ENCODE data around the gene CPNE5.

The CPNE5 gene

GRCh38 chr6:36700071-36700812 is 139.0 kb downstream of the CPNE5 start:
- DNase-seq (ENCODE audit: low read depth) = no peak

DNA sequence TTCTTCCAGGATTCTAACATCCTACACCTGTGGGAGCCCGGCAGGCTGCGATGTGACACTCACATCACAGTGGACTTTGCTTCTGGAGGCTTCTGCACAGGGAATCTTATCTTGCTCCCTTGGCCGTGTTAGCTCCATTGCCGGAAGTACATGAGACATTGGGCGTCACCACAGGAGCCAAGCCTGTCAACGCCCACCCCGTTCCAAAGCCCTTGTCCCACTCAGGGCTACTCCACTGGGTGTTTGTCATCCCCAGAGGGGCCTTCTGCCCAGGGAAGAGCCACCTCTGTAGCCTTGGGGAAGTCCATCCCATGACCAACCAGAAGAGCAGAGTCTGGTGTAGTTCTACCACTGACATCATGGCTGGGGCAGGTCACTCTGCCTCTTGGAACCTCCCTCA is 139.9 kb downstream of the CPNE5 start:
- DNase-seq (ENCODE audit: low read depth) = no peak

DNA sequence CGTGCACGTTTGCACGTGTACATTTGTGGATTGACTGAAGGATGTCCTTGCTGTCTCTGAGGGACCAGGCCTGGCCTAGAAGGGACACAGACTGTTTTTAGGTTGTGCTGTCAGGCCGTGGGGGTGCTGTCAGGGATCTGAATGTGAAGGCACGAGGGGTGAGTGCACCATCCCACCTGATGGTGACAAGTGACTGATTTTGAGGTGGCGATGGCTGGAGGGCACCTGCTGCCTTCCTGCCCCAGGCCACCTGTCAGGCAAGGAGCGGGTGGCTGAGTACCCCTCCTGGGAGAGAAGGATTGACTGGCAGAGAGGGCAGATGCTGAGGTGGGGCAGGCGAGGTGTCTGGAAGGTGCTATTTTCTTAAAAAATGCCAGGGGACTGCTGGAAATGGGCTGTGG is 140.4 kb downstream of the CPNE5 start:
- no peak for DNase-seq (ENCODE audit: low read depth)

GRCh38 chr6:36698196-36698595 is 141.0 kb downstream of the CPNE5 start:
- no peak for DNase-seq (ENCODE audit: low read depth)

- DNase-seq (ENCODE audit: low read depth) = no peak
These were observed 141.8 kb downstream of the CPNE5 start, which contains the start of gene RAB44 for GRCh38 chr6:36697481-36697903. RAB44 (plus strand) TSS chr6:36697826; CDS start chr6:36704236, 6,410 bp downstream.

GRCh38 chr6:36695414-36695813 is 143.8 kb downstream of the CPNE5 start:
- no peak for DNase-seq (ENCODE audit: low read depth)

DNA sequence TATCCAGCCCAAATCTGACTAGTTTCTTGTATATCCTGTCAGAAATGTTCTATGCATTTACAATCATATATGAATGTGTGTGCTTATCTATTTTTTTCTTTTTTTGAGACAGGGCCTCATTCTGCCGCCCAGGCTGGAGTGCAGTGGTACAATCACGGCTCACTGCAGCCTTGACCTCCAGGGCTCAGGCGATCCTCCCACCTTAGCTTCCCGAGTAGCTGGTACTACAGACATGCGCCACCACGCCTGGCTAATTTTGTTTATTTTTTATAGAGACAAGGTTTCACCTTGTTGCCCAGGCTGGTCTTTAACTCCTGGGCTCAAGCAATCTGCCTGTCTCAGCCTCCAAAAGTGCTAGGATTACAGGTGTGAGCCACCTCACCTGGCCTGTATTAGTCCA is 144.6 kb downstream of the CPNE5 start:
- no peak for DNase-seq (ENCODE audit: low read depth)

- DNase-seq (ENCODE audit: low read depth) = no peak
These were observed 146.2 kb downstream of the CPNE5 start for GRCh38 chr6:36692861-36693702.

DNA sequence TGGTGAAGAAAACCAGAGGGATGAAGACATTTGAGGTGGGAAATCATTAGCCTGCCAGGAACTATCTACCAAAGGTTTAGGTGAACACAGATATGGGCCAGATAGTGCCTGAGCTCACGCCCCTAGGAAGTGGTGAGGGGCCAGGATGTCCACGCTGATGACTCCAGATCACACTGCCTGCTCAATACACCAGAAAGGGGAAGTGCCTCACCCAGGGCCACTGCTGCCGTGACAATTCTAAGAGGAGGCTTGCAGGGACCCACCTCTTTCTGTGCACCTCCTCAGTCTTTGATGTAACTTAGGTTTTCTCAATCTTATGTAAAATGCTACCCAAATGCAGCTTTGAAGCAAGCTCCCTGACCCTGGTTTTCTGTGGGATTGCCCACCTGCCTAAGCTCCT is 147.0 kb downstream of the CPNE5 start:
- no peak for DNase-seq (ENCODE audit: low read depth)

- DNase-seq (ENCODE audit: low read depth) = no peak
These were observed 147.6 kb downstream of the CPNE5 start for GRCh38 chr6:36691612-36692011.

- no peak for DNase-seq (ENCODE audit: low read depth)
These were observed 148.2 kb downstream of the CPNE5 start for GRCh38 chr6:36691011-36691410.

All from T-helper 22 cell (primary cell).